NCI-H1105 treated with DMSO at 0.1 percent for 48 hours (cell line): Measurements from ENCODE around the gene FMO1.
"Not testable (repeated sequence)": the region's sequence is repeated elsewhere in the genome, so short reads cannot be mapped to it uniquely, and the experiment has no call there.

Source experiments
- DNase-seq: peaks from one replicate; lab custom pipeline; 2025; lab: John Stamatoyannopoulos, UW

Gene FMO1

DNA sequence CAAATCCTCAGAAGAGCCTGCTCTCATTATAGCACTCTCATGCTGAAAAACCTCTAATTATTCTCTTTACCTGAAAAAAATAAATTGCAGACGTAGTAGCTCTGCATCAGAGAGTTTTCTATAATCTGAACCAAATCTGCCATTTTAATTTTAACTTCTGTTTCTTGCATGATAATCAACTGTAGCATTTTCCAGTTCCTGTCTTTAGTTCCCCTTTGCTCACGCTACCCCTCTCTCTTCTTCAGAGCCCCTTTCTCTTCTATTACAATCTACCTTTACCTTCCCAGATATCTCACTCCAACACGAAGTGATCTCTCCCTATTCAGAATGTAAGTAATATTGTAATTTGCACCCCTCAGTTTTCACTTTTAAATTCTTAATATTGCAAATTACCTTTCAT is 31.4 kb downstream of the FMO1 start:
- DNase-seq = no peak

DNA sequence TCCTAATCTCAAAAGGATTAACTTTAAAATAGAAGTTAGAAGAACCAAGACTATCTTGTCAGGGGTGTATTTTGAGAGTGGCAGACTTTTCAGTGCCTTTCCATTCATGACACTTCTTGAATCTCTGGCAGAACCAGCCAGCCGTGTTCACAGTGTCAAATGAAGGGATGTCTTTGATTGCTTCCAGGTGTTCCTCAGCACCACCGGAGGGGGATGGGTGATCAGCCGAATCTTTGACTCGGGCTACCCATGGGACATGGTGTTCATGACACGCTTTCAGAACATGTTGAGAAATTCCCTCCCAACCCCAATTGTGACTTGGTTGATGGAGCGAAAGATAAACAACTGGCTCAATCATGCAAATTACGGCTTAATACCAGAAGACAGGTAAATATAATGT is 32.3 kb downstream of the FMO1 start:
- DNase-seq = no peak

DNA sequence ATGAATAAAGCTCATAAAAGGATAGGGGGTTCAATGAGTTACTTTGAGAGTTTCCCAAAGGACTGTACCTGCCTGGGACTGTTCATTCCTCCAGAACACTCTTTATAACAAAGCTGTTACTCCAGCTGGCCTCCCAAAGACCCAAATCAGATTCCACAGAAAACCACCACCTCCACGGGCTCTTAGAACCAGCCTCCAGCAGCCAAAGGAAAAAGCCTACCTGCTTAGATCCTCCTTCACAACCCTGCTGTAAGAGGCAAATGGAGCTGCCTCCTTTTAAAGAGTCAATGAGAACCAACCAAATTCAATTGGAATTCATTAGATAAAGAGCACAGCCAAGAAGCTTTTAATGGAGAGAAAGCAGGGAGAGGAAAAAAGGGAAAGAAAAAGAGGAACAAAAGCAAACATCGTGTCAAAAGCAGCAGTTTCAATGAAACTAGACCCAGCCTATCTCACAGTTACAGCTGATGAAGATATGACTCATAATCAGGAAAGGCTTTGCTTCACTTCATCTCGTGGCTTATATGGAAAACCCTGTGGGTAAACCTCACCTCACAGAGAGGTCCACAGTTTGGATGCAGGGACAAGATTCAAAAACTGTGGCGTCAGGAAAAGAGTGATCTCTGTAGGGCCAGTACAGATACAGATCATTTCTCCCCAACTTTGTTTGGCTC is 37.9 kb downstream of the FMO1 start:
- no peak for DNase-seq

GRCh38 chr1:171290621-171291020 is 42.3 kb downstream of the FMO1 start:
- no peak for DNase-seq

DNA sequence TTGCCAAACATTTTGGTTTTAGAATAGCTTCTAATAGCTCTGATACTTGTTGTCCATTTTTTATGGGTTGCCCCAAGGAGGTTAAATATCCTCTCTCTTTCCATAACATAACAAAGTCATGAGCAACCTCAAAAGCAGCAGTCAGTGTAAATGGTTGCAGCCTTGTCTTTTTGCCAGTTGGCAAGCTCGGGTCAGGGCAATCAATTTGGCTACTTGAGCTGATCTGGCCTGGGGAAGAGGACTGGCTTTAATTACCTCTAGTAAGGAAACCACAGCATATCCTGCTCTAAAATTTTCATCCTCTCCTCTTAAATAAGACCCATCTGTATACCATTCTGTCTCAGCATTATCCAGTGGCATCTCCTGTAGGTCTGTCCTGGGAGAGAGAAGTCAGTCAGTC is 44.5 kb downstream of the FMO1 start:
- no peak for DNase-seq

- not testable (repeated sequence) for DNase-seq
Measured at GRCh38 chr1:171295383-171295782, 47.1 kb downstream of the FMO1 start.

DNA sequence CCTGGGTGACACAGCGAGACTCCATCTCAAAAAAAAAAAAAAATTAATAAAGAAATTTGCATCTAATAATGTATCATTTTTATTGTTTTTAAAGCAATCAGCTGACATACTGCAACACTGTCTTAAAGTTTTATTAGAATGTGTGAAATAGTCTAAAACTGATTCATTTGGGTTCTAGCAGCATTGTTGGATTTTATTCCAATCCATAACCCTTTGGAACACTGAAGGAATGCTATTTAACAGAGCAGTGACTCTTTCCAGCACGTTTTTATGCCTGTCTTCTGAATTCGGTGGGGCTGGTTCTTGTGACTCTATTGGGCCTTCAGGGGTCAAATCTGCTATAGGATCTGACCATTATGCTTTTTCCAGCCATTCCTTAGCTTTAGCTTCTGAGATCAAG is 47.5 kb downstream of the FMO1 start:
- DNase-seq = no peak

DNA sequence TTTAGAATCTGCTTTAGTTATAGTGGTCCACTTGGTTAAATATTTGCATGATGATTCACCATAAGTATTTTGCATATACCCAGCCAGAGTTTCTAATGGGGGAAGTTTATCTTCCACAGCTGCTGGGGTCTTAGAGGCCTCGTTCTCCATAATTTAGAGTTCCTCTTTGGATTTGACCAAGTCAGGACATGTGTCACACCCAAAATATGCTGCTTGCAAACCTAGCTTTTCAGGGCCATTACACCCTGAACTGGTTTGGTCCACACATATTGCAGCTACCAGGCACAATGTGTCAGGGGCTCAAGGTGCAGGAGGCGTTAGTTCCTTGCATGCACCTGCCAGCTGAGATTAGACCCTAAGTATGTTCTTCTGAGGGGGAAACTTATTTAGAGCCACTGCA is 48.6 kb downstream of the FMO1 start:
- DNase-seq = no peak

- DNase-seq = no peak
Measured at GRCh38 chr1:171298696-171299095, 50.4 kb downstream of the FMO1 start.

GRCh38 chr1:171299342-171299741 is 51.0 kb downstream of the FMO1 start:
- no peak for DNase-seq

- DNase-seq = no peak
Measured at GRCh38 chr1:171300401-171300800, 52.1 kb downstream of the FMO1 start.

DNA sequence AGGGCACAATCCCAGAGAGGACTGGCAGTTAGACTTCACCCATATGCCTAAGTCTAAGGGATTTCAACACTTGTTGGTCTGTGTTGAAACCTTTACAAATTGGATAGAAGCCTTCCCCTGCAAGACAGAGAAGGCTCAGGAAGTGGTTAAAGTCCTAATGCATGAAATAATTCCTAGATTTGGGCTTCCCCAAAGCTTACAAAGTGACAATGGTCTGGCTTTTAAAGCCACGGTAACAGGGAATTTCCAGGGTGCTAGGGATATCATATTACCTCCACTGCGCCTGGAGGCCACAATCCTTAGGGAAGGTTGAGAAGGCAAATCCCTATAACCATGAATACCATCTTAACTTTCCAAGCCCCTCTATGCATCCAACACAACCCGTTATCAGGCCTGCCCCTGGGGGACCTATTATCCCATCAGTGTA is 62.4 kb downstream of the FMO1 start:
- no peak for DNase-seq

- DNase-seq = no peak
Measured at GRCh38 chr1:171311771-171312558, 63.7 kb downstream of the FMO1 start.

DNA sequence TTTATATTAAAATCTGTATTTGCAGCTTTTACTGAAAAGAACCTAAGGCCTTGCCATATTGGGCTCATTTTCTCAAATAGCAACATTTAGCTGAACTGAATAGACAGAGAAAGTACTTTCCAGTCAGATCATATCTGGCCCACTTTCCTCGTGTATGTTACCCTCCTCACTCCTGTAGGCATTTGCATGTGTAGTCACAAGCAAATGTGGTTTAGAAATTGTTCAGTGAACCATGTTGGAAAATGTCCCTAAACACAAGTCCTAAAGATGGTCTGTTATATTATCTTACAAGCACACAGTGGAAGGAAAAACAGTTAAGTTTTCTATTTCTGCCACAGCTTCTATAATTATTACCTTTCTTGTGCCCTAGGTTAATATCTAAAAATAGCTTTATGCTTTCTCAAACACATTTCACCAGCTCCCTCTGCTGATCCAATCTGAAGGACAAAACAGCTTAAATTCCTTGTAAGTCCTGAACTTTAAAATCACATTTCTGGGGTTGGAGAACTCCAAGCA is 65.1 kb downstream of the FMO1 start:
- DNase-seq = no peak

GRCh38 chr1:171313835-171314320 is 65.6 kb downstream of the FMO1 start, which contains the start of gene FMO4:
Gene FMO4, plus strand, starts transcription at chr1:171314183. Its CDS starts 5,643 bp downstream, at chr1:171319826.
- peak; percentile 95 for DNase-seq

DNA sequence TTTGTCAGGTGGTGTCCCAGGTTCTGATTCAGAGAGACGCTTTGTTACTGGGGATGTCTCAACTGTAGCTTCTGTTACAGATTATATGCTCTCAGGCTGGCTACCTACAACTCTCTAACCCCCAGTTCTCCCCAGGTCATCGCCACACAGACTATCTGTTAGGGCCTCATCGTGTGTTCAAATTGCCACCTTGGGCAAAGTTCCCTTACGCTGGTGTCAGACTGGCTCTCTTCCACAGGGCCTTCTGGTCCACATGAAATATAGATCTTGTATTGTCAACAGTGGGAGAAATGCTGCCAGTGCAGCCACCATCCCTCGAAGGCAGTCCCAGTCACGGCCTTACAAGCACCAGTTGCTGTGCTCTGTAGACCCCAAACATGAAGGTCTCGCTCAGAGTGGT is 81.0 kb downstream of the FMO1 start:
- DNase-seq = no peak

DNA sequence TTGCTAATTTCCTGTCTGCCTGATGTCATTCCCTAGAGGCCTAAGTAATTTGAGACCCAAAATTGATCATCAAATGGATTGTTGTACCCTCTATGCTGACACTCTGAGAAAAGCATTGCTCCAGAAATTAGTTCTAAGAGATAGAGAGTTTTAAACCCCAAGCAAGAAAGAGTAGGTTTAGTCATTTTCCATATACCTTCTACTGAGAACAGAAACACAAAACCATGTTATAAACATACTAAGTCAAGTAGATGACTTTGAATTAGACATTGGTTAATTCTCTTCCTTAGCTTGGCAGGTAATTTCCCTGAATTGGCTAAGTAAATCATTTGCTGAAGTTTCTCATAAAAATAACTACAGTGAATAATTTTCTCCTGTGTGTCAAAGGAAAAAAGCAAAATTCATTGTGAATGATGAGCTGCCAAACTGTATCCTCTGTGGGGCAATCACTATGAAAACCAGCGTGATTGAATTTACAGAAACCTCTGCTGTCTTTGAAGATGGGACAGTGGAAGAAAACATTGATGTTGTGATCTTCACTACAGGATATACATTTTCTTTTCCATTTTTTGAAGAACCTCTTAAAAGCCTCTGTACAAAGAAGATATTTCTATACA is 85.8 kb downstream of the FMO1 start:
- DNase-seq = no peak
